Measurements from ENCODE around the gene OSBPL10. TPM values are rescaled to one million over a fixed set of nuclear protein-coding genes. Genes with fewer than 3 reads are reported as not detected.

OSBPL10 gene
- total and polyA plus RNA-seq, 3 donors from 2014 or later = 113 to 175 (median 160) TPM

GRCh38 chr3:31723701-31724100 is 257.4 kb downstream of the OSBPL10 start:
- intact Hi-C loops (cut with DNase I; ENCODE audit: low total_unique reads) = no loop called here
- no peak overlapping the region for H3K4me3 ChIP-seq
- TF ChIP-seq POLR2A (IDR thresholded peaks at IDR 0.05) (no peak), CTCF (IDR thresholded peaks at IDR 0.05) (no peak)
- no peaks in the 10 kb centered on the region for H3K36me3 ChIP-seq (ENCODE audit: low read depth, missing control alignments)
- no peaks in the 10 kb centered on the region for H3K9me3 ChIP-seq
- no peaks in the 10 kb centered on the region for H3K27me3 ChIP-seq
- DNase-seq = no peak
- no peak overlapping the region for H3K27ac ChIP-seq
- no peaks in the 10 kb centered on the region for H3K4me1 ChIP-seq
- WGBS, 2 donors = 86 to 89% methylated on average over 5 of the region's 5 CpGs

GRCh38 chr3:31721676-31722075 is 259.4 kb downstream of the OSBPL10 start:
- TF ChIP-seq CTCF (IDR thresholded peaks at IDR 0.05) (no peak), POLR2A (IDR thresholded peaks at IDR 0.05) (no peak)
- Histone ChIP-seq H3K9me3 (no peaks in the 10 kb centered on the region), H3K27ac (no peak overlapping the region), H3K4me1 (no peaks in the 10 kb centered on the region), H3K4me3 (no peak overlapping the region), H3K27me3 (no peaks in the 10 kb centered on the region), H3K36me3 (ENCODE audit: low read depth, missing control alignments) (no peaks in the 10 kb centered on the region)
- intact Hi-C loops (cut with DNase I; ENCODE audit: low total_unique reads) = no loop called here
- 73 to 79% methylated on average over 3 of the region's 3 CpGs for WGBS, 2 donors
- no peak for DNase-seq

- no peak overlapping the region for H3K4me3 ChIP-seq
- DNase-seq = no peak
- intact Hi-C loops (cut with DNase I; ENCODE audit: low total_unique reads) = no loop called here
- 88 to 92% methylated on average over 11 of the region's 11 CpGs for WGBS, 2 donors
- H3K36me3 ChIP-seq (ENCODE audit: low read depth, missing control alignments) = no peaks in the 10 kb centered on the region
- no peaks in the 10 kb centered on the region for H3K9me3 ChIP-seq
- TF ChIP-seq POLR2A (IDR thresholded peaks at IDR 0.05) (no peak), CTCF (IDR thresholded peaks at IDR 0.05) (no peak)
- no peaks in the 10 kb centered on the region for H3K4me1 ChIP-seq
- no peaks in the 10 kb centered on the region for H3K27me3 ChIP-seq
- H3K27ac ChIP-seq = no peak overlapping the region
Measured at GRCh38 chr3:31714495-31715280, 266.4 kb downstream of the OSBPL10 start.

GRCh38 chr3:31713816-31714215 is 267.2 kb downstream of the OSBPL10 start:
- TF ChIP-seq POLR2A (IDR thresholded peaks at IDR 0.05) = no peak
- no peak for TF ChIP-seq CTCF (IDR thresholded peaks at IDR 0.05)
- intact Hi-C loops (cut with DNase I; ENCODE audit: low total_unique reads) = no loop called here
- H3K9me3 ChIP-seq = no peaks in the 10 kb centered on the region

More at GRCh38 chr3:31713816-31714215, 267.2 kb downstream of the OSBPL10 start:
- Histone ChIP-seq H3K27ac (no peak overlapping the region), H3K4me1 (no peaks in the 10 kb centered on the region), H3K27me3 (no peaks in the 10 kb centered on the region), H3K36me3 (ENCODE audit: low read depth, missing control alignments) (no peaks in the 10 kb centered on the region), H3K4me3 (no peak overlapping the region)
- no peak for DNase-seq
- WGBS, 2 donors = 79 to 88% methylated on average over 5 of the region's 5 CpGs
